ENCODE data around the gene RTP5. TPM values are rescaled to one million over a fixed set of nuclear protein-coding genes. Genes with fewer than 3 reads are reported as not detected.
"Not testable (repeated sequence)": the region's sequence is repeated elsewhere in the genome, so short reads cannot be mapped to it uniquely, and the experiment has no call there.

The RTP5 gene
- total RNA-seq, 1 donor from 2014 or later: not detected

DNA sequence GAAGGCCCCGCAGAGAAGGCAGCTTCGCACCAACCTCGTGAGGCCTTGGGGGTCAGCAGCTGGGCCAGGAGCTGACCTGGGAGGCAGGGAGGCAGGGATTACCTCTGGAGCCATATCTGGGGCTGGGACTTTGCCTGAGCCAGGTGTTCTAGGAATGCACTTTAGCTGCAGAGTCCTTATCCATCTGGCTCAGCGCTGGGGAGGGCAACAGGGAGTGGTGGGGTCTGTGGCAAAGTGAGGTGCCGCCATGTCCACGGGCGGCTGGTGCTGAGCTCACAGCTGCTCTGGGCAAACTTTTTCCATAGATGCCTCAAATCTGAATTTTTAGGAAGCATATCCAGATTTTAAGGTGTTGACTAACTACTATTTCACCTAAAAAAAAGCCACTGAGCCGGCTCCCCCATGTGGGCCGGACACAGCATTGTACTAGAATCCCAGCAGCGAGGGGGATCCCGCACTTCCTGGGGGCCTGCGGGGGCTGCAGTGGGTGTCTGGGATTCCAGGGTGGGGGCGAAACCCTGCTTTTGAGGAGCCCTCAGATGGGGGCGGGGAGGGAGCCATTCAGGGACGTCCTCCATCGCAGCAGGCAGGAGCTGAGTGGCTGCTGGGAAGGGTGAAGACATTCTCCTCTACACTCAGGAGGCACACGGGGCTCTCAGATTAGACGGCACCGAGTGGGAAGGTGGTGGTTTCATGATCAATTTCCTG, 34.6 kb downstream of the RTP5 start:
- ATAC-seq: no peak

DNA sequence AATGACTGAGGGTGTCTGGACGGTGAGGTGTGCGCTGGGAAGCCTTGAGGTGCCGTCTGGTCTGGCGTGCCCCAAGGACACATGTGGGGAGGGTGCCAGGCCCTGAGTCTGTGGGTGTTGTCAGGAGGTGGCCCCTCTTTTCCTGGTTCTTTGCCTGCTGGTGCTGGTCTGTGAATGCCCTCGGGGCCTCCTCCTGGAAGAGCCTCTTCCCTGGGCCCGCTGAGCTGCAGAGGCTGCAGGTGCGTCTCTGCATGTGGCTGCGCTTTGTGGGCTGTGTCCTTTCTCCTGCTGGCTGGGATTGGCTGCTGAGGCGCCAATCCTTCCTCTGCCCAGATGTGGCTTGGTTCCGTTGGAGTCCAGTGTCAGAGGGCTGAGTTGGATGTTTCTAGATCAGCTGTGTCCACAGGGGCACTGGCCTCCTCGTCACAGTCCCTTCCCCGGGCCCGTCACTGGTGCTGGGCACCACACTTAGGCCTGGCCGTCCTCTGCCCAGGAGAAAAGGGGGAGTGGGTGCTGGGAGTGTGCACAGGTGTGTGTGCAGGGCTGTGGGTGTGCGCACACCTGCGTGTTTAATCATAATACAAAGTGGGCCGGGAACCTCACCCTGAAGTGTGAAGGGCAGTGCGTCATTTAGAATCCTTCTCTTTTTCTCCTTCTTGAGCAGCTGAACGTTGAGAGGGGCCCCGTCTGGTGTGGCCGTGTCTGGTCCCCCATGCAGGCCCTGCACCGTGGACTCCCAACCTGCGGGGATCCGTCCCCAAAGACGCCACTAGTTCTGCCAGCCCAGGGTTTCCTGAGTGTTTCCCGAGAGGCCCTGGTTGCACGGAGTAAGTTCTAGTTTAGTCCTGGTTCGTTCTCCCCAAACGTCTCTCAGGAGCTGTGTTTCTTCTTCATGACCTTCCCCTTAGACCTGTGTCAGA, 35.5 kb downstream of the RTP5 start:
- ATAC-seq: no peak

DNA sequence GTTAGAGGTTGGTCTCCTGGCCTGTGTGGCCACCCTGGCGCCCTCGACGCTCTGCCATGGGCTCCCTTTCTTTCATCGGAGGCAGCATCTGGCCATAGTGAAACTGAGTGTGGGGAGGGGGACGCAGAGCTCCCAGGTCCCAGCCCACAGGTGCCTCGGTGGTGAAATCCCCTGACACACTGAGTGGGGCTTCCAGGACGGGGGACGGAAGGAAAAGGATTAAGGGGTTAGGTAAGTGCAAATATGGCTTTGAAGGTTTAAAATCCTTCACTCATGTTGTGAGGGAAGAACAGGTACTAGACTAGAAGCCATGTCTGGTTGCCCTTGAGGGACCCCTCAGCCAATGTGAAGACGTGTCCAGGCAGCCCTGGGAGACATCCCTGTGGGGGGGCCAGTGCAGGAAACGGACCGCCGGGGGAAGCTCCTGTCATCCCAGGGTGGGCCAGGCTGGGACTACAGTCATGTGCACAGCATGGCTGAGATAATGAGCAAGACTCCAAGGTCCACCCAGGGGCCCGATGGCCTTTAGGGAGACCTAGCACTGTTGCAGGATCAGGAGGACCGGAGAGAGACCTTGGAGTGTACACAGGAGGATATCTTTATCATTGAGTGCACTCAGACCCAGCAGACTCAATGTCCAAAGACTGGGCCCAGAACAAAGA, 36.3 kb downstream of the RTP5 start:
- no peak for ATAC-seq

DNA sequence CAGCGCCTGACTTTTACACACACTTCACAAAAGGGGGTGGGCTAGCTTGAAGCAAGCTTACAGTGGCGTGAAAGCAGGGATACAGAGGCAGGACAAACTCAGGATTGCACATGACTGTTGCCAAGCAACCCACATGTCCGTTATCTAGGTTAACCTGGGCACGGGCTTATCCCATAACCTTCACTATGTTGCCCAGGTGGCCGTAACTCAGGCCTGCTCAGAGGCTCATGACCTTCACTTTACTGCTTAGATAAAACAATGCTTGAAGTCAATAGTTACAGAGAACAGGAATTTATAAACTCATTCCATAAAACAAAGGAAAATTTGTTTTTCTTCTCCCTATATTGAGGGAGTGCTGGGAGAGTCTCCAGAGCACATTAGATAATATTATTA, 36.8 kb downstream of the RTP5 start:
- not testable (repeated sequence) for ATAC-seq

DNA sequence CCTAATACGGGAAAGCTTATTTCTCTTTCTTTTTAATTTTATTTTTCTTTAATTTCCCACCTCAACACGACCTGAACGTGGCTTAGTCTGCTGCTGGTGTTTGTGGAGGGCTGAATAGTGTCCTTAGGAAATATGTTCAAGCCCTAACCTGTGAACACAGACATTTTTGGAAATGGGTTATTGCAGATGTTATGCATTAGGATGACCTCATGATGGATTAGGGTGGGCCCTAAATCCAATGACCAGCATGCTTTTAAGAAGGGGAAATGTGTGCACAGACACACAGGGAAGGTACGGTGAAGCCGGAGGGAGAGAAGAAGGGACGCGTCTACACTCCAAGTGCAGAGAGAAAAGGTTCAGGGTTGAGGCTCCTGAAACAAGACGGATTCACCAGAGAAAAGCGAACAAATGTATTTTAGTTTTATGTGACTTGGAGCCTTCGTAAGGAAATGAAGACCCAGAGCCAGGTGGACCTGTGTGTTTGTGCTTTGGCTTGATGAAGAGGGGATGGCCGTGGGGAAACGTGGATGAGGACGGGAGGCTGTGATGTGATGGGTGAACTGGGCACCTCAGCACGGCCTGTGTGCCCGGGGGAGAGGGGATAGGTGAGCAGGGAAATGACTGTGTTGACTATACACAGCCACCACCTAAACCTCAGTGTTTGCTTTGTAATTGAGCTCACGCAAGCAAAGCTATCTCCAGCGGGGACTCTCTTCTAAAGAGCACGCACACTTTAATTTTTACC, 37.5 kb downstream of the RTP5 start:
- ATAC-seq: no peak

DNA sequence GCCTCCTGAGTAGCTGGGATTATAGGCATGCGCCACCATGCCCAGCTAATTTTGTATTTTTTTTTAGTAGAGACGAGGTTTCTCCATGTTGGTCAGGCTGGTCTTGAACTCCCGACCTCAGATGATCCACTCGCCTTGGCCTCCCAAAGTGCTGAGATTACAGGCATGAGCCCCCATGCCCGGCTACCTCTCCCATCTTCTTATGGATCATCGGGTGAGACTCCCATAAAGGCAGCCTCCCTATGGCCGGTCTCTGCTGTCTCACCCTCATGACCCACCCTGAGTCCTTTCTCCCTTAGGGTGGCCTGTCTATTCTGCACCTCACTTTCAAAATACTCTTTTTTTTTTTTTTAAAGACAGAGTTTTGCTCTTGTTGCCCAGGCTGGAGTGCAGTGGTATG, 38.3 kb downstream of the RTP5 start:
- not testable (repeated sequence) for ATAC-seq

DNA sequence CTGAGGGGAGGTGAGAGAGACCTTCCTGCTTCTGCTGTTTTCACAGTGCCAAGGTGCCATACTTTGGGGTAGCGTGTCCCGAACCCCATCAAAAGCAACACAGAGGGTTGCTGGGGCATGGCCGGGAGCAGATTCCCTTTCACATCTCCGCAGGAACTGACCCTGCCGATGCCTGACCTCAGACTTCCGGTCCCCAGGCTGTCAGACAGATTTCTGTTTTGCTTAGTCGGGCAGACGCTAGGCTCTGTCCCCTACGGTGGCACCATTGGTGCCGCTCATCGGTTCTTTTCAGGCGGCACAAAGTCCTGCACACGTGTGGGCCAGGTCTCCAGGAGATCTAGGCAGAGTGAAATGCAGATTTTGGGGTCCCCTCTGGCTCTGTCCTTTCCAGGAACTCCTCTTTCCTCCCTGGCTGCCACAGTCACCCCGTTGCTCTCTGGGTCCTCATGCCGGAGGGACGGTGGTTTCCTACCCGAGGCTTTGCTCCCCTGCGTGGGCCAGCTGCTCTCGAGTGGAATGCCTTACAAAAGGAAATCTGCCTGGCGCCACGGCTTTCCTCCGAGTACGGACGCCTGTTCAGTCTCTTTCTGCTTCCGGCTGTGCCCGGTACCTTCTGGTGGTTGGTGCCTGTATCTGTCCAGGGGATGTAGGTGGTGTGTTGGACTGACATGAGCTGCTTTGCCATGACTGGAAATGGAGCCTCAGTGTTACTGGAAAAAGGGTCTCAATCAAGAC, 39.3 kb downstream of the RTP5 start:
- ATAC-seq: no peak

DNA sequence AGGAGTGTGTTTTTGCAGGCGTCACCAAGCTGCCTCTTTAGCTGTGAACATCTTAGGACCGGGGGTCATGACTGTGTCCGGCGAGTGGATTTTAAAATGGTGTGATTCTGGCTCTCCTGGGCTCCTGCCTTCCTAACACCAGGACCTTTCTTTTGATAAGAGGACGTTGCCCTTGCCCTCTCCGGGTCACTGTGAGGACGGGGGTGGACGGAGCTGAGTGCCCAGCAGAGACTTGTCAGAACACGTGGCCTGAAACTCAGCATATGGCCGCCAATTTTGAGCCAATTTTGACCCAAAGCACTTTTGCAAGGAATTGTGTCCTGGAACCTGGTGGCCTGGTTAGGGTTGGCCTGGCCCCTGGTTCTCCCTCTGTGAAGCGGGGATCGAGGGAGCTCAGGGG, 40.2 kb downstream of the RTP5 start:
- ATAC-seq: no peak

DNA sequence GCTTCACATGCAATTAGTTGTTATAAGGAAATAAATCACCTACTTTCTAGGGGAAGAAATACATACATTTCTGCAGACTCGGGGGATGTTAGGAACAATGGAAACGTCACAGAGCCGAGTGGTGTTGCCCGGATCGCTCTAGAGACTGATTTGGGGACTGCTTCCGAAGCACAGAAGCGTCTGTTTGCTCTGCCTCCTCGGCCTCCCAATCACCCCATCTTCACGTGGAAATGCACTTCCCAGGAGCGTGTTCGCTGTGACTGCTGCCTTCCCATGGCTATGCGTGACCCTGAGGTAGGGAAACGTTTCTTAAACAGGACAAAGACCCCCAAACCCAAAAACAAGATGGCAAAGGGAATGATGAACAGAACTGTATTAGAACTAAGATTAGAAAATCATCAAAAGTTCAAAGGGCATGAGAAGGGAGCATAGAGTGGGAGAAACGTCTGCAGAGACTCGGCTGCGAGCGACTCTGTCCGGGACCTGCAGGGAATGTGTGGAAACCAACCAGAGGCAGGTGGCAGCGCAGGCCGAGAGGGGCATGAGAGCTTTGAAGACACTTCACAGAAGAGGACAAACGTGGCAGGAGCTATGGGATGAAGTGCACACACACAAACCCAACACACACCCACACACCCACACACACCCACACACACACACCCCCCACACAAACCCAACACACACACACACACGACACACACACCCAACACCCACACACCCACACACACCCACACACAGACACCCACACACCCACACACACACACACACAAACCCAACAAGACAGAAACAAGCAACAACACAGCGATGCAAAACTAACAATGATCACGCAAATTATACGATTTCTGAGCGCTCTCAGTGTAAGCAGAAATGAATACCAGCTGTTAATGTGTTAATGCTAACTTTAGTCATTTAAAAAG, 41.3 kb downstream of the RTP5 start:
- ATAC-seq: no peak

DNA sequence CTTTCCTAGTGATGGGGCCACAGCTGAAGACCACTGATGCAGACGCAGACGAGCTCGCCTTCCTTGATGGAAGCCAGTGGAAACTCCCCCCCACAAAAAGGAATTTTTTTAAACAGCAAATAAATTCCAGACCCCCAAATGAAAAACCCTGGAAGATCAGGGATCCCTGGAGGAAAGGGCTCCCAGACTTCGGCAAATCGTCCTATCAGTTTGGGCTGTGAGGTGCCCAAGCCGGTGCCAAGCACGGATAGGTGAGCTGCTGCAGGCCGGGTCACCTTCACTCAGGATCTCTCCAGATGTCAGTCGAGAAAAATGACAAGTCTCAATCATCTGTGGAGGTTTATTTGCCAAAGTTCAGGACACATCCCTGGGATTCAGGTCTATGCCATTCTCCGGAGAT, 42.0 kb downstream of the RTP5 start:
- ATAC-seq: no peak

DNA sequence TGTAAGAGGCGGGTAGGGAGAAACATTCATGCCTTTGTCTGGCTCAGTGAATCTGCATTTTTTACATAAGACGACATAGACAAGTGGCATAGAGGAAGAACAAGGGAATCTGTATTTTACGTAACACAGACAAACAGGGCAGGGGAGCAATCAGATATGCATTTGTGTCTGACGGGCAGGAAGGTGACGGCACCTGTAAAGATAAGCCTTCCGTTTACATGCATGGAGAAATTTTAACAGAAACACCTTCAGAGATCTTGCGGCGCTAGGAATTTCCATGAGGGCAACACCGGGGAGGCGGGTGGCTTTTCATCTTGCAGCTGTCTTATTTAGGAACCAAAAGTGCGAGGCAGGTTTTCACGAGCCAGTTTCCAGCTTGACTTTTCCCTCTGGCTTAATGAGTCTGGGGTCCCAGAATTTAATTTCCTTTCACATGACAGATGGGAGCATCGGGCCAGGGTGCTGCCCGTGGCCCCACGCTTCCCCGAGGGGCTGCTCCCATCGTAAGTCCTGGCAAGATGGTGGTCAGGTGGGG, 42.6 kb downstream of the RTP5 start:
- ATAC-seq: no peak

DNA sequence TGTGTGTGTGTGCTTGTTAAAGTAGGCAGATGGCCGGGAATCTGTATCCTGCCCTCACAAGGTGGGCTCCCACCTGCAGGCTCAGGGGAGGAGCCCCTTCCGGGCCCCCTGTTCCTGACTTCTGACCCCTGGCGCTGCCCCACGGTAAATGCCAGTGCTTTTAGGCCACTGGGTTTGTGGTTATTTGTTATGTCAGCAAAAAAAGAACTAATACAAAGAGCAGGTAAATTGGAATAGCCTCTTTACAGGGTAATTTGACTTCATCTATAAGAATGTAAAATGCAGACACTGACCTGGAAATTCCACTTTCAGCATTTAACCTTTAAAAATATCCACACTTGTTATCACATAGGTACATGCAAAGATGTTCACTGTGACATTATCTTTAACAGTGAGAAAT, 44.2 kb downstream of the RTP5 start:
- no peak for ATAC-seq

DNA sequence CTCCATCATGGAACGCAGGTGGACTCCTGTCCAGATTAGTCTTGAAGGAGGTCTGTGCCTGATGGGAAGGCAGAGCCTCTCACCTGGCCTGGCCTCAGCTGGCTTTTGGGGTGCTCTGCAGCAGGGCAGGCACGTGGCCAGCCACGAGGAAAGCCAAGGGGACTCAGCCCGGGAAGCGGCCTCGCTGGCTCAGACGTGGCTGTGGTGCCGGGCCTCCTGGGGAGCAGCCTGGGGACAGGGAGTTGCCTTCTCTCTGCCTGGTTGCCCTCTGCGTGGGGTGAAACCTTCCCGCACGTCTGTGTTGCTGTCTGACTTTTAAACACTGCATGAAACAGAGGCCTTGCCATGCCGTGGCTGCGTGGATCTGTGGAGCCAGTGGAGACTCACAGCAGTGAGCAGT, 45.0 kb downstream of the RTP5 start:
- no peak for ATAC-seq

DNA sequence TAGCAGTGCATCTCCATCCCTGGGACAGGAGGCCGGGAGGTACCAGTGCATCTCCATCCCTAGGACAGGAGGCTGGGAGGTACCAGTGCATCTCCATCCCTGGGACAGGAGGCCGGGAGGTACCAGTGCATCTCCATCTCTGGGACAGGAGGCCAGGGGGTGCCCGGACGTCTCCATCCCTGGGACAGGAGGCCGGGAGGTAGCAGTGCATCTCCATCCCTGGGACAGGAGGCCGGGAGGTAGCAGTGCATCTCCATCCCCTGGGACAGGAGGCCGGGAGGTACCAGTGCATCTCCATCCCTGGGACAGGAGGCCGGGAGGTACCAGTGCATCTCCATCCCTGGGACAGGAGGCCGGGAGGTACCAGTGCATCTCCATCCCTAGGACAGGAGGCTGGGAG, 52.1 kb downstream of the RTP5 start:
- not testable (repeated sequence) for ATAC-seq

DNA sequence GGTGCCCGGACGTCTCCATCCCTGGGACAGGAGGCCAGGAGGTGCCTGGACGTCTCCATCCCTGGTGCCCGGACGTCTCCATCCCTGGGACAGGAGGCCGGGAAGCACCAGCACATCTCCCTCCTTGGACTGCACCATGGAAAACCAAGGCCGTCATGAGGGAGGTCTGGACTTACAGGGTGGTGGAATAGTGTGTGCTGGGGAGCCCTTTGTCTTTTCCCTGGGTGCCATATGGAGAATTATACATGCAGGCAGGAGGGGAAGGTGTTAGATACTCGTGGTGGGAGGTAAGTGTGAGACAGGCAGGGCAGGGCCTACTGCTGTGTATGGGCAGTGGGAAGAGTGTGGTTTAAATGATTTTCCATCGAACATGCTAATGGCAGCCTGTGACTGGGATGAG, 52.9 kb downstream of the RTP5 start:
- no peak for ATAC-seq

DNA sequence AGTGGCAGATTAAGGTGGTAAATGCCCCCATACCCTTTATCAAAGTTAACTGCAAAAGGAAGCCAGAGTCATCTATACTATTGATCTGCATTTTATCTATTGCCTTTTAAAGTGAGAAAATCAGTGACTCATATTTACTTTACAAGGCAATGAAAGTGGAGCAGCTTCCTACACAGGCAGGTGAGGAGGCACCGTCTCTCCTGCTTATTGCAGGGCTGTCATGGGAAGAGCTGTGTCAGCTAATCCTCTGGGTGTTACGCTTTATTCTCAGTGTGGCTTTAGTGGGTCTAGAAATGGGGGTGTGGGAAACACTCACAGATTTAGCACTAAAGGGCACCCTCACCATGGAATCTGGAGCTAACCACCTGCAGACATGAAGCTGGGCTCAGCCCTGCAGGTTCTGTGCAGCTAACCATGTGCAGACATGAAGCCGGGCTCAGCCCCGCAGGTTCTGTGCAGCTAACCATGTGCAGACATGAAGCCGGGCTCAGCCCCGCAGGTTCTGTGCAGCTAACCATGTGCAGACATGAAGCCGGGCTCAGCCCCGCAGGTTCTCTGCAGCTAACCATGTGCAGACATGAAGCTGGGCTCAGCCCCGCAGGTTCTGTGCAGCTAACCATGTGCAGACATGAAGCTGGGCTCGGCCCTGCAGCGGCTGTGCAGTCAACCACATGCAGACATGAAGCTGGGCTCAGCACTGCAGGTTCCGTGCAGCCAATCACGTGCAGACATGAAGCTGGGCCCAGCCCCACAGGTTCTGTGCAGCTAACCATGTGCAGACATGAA, 53.5 kb downstream of the RTP5 start:
- ATAC-seq: not testable (repeated sequence)

Measured in esophagus mucosa (tissue), 1 donor.